HG02981 (cell line): ENCODE results near the gene TMEM176A.

Source experiments
- ATAC-seq: cut with Tn5 transposase; IDR thresholded peaks from one replicate; pipeline ENCODE4 v1.9.1; 2021; ENCODE audit warnings: mild to moderate bottlenecking, moderate library complexity; ENCODE audit not compliant: unreplicated experiment

TMEM176A gene

DNA sequence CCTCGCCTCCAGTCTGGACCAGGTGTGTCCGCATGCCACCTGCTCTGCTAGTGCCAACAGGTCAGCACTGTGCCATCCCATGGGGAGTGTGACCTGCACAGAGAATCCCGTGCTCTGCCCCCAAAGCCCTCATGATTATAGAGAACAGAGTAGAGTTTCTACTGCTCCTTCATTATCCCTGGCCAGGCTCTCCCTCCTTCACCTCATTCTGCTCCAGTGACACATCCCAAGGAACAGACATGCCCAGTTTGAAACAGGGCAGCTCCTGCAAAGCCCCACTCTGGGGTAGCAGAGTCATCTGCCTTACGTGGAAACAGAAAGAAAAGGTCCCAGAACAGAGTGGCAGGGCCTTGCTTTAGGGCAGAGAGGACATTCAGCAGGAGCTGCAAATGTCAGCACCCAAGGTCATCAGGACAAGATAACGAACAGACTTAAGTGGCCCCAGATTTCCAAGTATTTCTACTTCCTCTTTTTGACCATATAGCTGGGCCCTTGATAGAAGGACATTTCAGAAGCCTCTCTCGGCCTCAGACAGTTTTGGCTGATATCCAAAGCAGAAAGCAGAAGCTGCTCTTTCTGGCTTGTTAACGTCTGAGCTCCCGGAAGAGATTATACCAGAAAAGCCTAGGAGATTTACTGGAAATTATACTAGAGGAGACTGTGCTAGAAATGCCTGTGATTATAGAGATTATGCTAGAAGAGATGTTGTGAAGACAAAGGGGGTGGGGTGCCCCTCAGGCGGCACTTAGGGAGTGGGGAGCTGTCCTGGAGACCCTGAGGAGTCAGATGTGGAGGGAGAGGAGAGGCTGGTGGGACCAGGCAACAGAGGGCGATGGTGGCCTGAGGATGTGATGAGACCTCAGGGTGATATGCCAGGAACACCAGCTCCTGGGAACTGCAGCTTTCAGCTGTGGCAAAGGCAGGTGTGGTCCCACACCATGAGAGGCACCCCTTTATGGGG is 13.0 kb upstream of the TMEM176A start:
- ATAC-seq = peak; percentile 57

DNA sequence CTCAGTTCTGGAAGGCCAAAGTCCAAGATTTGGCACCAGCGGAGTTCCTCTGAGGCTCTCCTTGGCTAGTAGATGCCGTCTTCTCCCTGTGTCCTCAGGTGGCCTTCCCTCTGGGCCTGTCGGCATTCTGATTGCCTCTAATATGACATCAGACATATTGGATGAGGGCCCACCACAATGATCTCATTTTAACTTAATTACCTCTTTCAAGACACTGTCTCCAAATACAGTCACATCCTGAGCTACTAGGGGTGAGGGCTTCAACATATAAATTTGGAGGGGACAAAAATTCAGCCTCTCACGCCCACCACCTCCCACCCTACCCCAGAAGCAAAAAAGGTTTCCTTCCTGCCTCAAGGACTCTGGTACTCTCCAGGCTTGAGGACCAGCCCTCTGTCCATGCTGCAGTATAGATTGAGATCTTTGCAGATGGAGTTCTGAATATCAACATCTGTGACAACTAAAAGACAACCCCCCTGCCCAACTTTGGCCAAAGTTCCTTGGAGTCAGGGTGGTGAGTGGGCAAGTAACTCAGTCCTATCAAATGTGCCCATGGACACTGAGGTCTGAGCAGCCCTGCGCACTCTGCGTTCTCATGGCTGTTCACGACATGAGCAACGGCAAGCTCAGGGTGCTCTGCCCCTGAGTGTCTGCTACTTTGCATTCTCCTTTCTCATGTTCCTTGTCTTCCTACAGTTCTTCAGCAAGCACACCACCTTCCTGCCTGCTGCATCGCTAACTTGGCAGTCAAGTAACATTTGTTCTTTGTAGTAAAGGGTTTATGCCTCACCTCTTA is 11.9 kb upstream of the TMEM176A start:
- no peak for ATAC-seq

DNA sequence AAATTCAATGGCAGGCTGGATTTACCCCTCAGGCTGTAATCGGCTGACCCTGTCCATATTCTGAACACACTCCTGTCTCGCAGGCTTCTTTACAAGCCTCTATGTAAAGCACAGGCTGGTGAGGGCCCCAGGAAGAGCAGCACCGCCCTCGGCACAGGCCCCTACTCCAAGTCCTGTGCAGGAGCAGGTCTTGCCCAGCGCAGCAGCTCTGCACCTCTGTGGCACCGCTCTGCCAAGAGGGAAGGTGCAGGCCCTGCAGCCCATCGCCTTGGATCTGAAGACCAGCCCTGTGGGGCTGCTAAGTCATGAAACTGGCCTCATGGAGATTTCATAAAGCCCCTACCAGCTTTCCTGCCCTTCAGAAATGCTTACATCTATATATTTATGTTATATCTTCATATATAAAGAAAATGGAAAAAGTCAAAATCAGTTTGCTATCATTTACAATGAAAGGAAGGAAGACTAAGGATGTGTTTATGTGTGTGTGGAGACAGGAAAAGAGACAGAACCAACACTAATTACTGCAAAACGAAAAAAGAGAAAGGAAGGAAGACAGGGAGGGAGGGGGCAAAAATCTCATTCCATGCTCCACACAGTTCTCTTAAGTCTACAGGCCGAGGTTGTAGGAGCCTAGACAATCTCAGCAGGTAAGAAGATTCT is 10.0 kb upstream of the TMEM176A start:
- no peak for ATAC-seq

DNA sequence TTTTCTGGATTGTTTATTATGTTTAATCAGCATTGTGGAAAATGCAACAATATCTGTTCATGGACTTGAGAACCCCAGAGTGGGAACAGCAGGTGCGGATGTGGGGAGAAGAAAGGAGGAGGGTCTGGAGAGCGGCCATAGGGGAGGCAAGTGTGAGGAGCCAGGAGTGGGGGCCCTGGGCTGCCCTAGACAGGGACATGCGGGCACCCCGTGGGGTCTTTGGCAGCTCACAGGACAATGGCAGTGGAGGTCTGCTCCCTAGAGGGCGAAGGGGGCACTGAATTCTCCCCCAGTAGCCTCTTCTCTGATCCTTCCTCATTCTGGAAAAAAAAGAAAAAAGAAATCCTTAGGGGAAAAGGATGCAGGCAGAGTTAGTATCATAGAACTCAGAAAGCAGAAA is 9.3 kb upstream of the TMEM176A start:
- no peak for ATAC-seq

- ATAC-seq = no peak
Measured at GRCh38 chr7:150791746-150792452, 8.7 kb upstream of the TMEM176A start.

DNA sequence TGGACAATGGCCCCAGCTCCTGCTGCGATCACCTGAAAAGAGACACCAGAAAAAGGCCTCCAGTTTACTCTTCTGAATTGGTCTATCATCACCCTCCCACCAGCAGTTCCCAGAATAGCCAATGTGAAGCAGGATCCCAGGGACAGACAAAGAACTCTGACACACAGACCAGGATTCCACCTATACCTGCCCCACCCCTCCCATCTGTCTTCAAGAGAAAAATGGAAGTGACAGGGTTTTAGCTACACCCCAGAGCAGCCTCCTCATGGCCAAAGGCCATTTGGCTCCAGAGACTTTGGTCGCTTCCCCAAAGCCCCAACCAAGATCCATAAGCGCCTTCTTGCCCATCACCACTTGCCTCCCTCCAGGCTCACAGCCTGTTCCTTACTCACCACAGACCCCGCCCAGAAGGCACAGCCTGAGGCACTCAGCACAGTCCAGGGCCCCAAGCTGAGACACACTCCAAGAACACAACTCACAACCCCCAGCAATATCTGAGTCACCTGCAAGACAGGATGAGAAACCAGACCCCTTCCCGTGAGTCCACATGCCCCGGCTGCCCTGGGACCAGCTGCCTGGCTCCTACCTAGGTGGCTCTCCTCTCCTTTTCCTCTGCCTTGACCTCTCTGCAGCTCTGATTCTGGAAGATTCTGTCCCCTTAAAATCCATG is 6.9 kb upstream of the TMEM176A start:
- no peak for ATAC-seq

GRCh38 chr7:150797661-150798060 is 2.9 kb upstream of the TMEM176A start:
- ATAC-seq = no peak

GRCh38 chr7:150799156-150799555 is 1.4 kb upstream of the TMEM176A start:
- ATAC-seq = no peak

DNA sequence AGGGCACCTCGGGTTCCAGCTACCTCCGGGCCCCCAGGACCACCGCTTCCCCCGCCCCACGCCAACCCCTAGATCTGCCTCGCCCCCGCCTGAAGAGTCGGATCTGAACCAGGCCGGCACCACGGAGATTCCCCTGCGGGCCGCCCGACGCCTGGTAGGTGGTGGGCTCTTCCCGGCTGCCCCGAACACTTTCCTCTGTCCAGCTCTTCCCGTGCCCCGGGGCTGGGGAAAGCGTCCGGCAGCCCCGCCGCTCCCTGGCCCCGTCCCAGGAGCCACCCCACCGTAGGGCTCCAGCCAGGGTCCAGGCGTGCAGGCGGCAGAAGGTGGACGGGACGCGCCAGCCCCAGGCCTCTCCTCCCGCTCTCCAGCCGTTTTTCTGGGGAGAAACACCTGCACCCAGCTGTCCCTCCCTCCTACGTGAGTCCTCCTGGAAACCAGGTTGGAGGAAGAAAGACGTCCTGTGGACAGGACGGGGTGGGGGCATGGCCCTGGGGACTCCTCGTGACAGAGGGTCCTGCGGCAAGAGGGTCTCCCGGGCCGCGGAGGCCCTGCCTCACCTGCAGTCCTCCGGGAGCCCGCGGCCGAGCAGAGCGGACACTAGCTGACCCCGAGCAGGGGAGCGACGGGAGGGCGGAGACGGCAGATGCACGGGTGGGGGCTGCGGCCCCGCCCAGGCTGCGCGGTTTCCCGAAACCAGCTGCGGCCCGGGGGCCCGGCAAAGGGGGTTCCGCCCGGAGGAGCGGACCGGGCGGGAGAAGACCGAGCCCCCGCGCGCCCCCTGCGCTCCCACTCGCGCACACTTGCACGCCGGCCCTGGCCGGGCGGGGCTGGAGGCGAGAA is 608 bp upstream of the TMEM176A start, which contains the start of gene TMEM176B:
TSS of gene TMEM176B (minus strand) at position 624 of the 840 bp plus-strand sequence. CDS start 3,795 bp downstream, outside the sequence.
- no peak for ATAC-seq

DNA sequence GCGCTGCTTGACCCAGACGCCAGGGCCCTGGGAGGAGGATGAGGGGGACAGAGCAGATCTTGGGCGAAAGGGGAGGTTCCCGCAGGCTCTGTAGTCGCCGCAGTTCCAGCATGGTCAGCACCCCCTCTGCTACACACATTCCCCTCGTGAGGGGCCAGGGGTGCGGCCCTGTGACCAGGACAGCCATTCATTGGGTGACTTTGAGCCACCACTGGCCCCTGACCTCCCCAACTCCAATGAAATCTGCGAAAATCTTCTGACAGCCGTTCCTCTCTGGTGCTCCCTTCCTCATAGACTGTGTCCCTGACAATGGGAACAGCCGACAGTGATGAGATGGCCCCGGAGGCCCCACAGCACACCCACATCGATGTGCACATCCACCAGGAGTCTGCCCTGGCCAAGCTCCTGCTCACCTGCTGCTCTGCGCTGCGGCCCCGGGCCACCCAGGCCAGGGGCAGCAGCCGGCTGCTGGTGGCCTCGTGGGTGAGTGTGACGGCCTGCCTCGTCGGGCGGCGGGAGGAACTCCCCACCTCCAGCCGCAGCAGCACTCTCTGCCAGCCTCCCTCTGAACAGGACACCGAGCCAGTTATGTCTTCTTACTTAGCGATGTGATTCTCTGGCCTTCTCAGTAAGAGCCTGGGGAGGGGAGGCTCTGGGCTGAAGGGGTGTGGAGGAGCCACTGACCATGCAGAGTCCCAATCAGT is 825 bp downstream of the TMEM176A start:
- no peak for ATAC-seq

DNA sequence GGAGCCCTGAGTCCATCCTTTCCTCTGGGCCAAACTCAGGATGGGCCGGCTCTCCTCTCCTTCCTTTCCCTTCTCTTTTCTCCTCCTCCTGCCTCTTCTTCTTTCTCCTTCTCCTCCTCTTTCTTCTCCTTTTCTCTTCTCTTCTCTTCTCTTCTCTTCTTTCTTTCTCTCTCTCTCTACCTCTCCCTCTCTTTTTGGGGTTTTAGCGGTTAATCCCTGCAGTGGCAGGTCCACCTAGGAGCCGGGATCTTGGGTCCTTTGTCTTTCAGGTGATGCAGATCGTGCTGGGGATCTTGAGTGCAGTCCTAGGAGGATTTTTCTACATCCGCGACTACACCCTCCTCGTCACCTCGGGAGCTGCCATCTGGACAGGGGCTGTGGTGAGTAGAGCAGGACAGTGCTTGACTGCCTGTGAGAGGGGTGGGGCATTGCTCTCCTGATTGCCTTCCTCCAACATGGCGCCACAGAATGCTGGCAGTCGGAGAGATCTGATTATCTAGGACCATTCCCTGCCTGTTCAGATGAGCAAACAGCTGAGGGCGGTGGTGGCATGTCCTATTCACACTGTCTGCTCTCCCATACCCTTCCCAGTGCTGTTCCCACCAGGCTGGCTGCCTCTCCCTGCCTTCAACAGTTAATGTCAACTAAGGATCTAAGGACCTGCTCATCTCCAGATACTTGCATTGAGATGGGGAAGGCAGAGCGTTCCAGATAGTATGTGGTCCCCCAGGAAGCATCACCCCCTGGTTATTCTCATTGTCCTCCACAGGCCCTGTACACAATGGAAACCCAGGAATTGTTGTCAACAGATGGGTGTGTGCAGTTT is 1.6 kb downstream of the TMEM176A start:
- no peak for ATAC-seq

- ATAC-seq = no peak
Measured at GRCh38 chr7:150803161-150803860, 2.7 kb downstream of the TMEM176A start.

GRCh38 chr7:150804802-150805201 is 4.2 kb downstream of the TMEM176A start:
- ATAC-seq = no peak

GRCh38 chr7:150805864-150806263 is 5.3 kb downstream of the TMEM176A start:
- ATAC-seq = no peak

DNA sequence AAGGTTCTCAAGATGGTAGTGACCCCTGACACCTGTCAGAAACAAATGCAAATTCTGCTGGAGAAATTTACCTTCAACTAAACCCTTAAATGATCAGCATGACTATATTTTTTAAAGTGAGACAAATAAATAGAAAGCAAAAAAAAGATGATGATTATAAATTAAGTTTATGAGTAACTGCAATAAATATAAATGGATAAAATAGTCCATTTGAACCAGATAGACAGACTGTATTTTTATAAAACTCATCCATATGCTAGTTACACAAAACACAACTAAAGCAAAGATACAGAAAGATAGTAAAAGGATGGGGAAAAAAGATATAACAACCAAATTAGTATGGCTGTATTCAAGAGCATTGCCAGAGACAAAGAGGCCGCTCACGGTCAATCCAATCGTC is 5.9 kb downstream of the TMEM176A start:
- ATAC-seq = no peak

DNA sequence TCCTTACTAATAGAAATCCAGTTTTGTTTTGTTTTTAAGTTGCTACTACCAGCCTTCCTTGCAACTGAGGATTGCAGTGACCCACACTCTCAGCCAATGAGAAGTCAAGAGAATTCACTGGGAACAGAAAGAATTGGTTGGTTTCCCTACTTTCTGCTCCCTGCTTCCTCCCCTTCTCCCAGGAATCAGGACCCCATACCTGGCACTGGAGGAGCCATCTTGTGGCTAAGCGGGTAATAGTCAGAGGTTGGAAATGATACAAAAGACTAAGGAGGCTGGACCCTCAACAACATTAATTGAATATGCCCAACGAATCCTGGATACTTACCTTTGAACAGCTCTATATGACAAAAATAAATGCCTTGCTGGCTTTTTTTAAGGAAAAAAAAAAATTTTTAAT is 6.3 kb downstream of the TMEM176A start:
- no peak for ATAC-seq
